Mucosa of gallbladder (tissue), 1 donor: Measurements from ENCODE around the gene CFAP77. TPM values are rescaled to one million over a fixed set of nuclear protein-coding genes. Genes with fewer than 3 reads are reported as not detected.

Experiments used
- DNase-seq: peaks from one replicate; pipeline ENCODE4 v3.0.0-alpha.2; 2020; ENCODE audit warnings: low spot score
- total RNA-seq: library from RNA; stranded (reverse); gene quantifications from one replicate; pipeline ENCODE4 v1.2.1, GENCODE V29; 2021
- donor health status: DM: no; HTN: no; CAD: no.

The CFAP77 gene
- total RNA-seq, 1 donor from 2014 or later: not detected

- DNase-seq: no peak
These were observed 1.5 kb upstream of the CFAP77 start for GRCh38 chr9:132408521-132408920.

GRCh38 chr9:132410642-132411041 is 631 bp downstream of the CFAP77 start:
- DNase-seq: no peak

GRCh38 chr9:132411091-132411508 is 1.1 kb downstream of the CFAP77 start:
- DNase-seq: peak; percentile 34

GRCh38 chr9:132412089-132412488 is 2.1 kb downstream of the CFAP77 start:
- DNase-seq: no peak

- DNase-seq: no peak
These were observed 3.9 kb downstream of the CFAP77 start for GRCh38 chr9:132413926-132414325.

GRCh38 chr9:132414731-132415130 is 4.7 kb downstream of the CFAP77 start:
- DNase-seq: no peak

GRCh38 chr9:132415181-132415580 is 5.2 kb downstream of the CFAP77 start:
- no peak for DNase-seq

GRCh38 chr9:132418726-132419363 is 8.8 kb downstream of the CFAP77 start:
- DNase-seq: no peak

- no peak for DNase-seq
These were observed 12.6 kb downstream of the CFAP77 start for GRCh38 chr9:132422574-132422973.

- no peak for DNase-seq
These were observed 13.5 kb downstream of the CFAP77 start for GRCh38 chr9:132423503-132423902.

GRCh38 chr9:132424857-132425674 is 15.1 kb downstream of the CFAP77 start:
- no peak for DNase-seq

- DNase-seq: no peak
These were observed 15.7 kb downstream of the CFAP77 start for GRCh38 chr9:132425675-132426062.

- DNase-seq: no peak
These were observed 16.8 kb downstream of the CFAP77 start for GRCh38 chr9:132426639-132427414.

GRCh38 chr9:132430998-132431397 is 21.0 kb downstream of the CFAP77 start:
- no peak for DNase-seq

- DNase-seq: no peak
These were observed 24.9 kb downstream of the CFAP77 start for GRCh38 chr9:132434881-132435280.

- DNase-seq: no peak
These were observed 29.1 kb downstream of the CFAP77 start for GRCh38 chr9:132439153-132439552.

GRCh38 chr9:132440735-132441134 is 30.7 kb downstream of the CFAP77 start:
- DNase-seq: no peak

GRCh38 chr9:132441404-132441803 is 31.4 kb downstream of the CFAP77 start:
- no peak for DNase-seq

- DNase-seq: no peak
These were observed 34.1 kb downstream of the CFAP77 start for GRCh38 chr9:132443951-132444607.

GRCh38 chr9:132446887-132447286 is 36.9 kb downstream of the CFAP77 start:
- no peak for DNase-seq

GRCh38 chr9:132447346-132447745 is 37.3 kb downstream of the CFAP77 start:
- DNase-seq: no peak

- no peak for DNase-seq
These were observed 37.9 kb downstream of the CFAP77 start for GRCh38 chr9:132447902-132448301.
